Nephron (organoid): ENCODE data around the gene GCGR.

ENCODE experiments used
- H3K27ac Mint-ChIP-seq, 3 experiments: 2 replicates each; pipeline ENCODE4 v1.8.0; 2020; ENCODE audit warnings: mixed read lengths in 3 of 3, mild to moderate bottlenecking in 2 of 3, moderate library complexity in 1 of 3
- H3K27me3 Mint-ChIP-seq: 2 replicates; pipeline ENCODE4 v1.8.0; 2021; ENCODE audit warnings: low read depth, mild to moderate bottlenecking, moderate library complexity, mixed read lengths
- H3K36me3 Mint-ChIP-seq: 2 replicates; pipeline ENCODE4 v1.8.0; 2020; ENCODE audit warnings: low read depth, mixed read lengths
- H3K4me1 Mint-ChIP-seq: 2 replicates; pipeline ENCODE4 v1.8.0; 2020; ENCODE audit warnings: mixed read lengths
- H3K4me3 Mint-ChIP-seq, 3 experiments: 2 replicates each; pipeline ENCODE4 v1.8.0; 2020; ENCODE audit warnings: mild to moderate bottlenecking in 3 of 3, mixed read lengths in 3 of 3, moderate library complexity in 2 of 3
- H3K9me3 Mint-ChIP-seq: 2 replicates; pipeline ENCODE4 v1.8.0; 2020; ENCODE audit warnings: mixed read lengths
- CTCF ChIP-seq, 3 experiments: fragments of 200-600 bp; sonication (generic); IDR thresholded peaks; one replicate each; pipeline ENCODE4 v1.5.0; 2021; ENCODE audit warnings: antibody characterized with exemption in 3 of 3; ENCODE audit not compliant: unreplicated experiment in 3 of 3

GCGR gene

GRCh38 chr17:81845881-81846742 is 42.2 kb downstream of the GCGR start:
- no peaks in the 10 kb centered on the region for H3K9me3 Mint-ChIP-seq
- H3K4me3 Mint-ChIP-seq, result no peak overlapping the region
- TF ChIP-seq CTCF (IDR thresholded peaks at IDR 0.05; ENCODE audit: unreplicated experiment in 3 of 3), result no peak
- no peaks in the 10 kb centered on the region for H3K4me1 Mint-ChIP-seq
- peaks cover 25% of the 10 kb centered on the region for H3K36me3 Mint-ChIP-seq
- H3K27me3 Mint-ChIP-seq, result no peaks in the 10 kb centered on the region
- H3K27ac Mint-ChIP-seq, result no peak overlapping the region

GRCh38 chr17:81846743-81847689 is 43.1 kb downstream of the GCGR start:
- no peaks in the 10 kb centered on the region for H3K9me3 Mint-ChIP-seq
- H3K4me3 Mint-ChIP-seq, result no peak overlapping the region
- H3K27ac Mint-ChIP-seq, result no peak overlapping the region
- no peaks in the 10 kb centered on the region for H3K4me1 Mint-ChIP-seq
- TF ChIP-seq CTCF (IDR thresholded peaks at IDR 0.05; ENCODE audit: unreplicated experiment in 3 of 3), result no peak
- peaks cover 34% of the 10 kb centered on the region for H3K36me3 Mint-ChIP-seq
- no peaks in the 10 kb centered on the region for H3K27me3 Mint-ChIP-seq

GRCh38 chr17:81849457-81849856 is 45.5 kb downstream of the GCGR start:
- no peaks in the 10 kb centered on the region for H3K27me3 Mint-ChIP-seq
- no peaks in the 10 kb centered on the region for H3K9me3 Mint-ChIP-seq
- TF ChIP-seq CTCF (IDR thresholded peaks at IDR 0.05; ENCODE audit: unreplicated experiment in 3 of 3), result no peak
- no peak overlapping the region for H3K4me3 Mint-ChIP-seq
- H3K4me1 Mint-ChIP-seq, result no peaks in the 10 kb centered on the region
- no peak overlapping the region for H3K27ac Mint-ChIP-seq
- peaks cover 50% of the 10 kb centered on the region for H3K36me3 Mint-ChIP-seq

GRCh38 chr17:81851423-81851822 is 47.5 kb downstream of the GCGR start:
- H3K4me1 Mint-ChIP-seq, result no peaks in the 10 kb centered on the region
- no peak overlapping the region for H3K4me3 Mint-ChIP-seq
- no peak for TF ChIP-seq CTCF (IDR thresholded peaks at IDR 0.05; ENCODE audit: unreplicated experiment in 3 of 3)
- H3K36me3 Mint-ChIP-seq, result peaks cover 46% of the 10 kb centered on the region
- H3K27me3 Mint-ChIP-seq, result no peaks in the 10 kb centered on the region
- H3K27ac Mint-ChIP-seq, result no peak overlapping the region
- no peaks in the 10 kb centered on the region for H3K9me3 Mint-ChIP-seq

GRCh38 chr17:81852237-81852636 is 48.3 kb downstream of the GCGR start:
- no peak overlapping the region for H3K4me3 Mint-ChIP-seq
- H3K27ac Mint-ChIP-seq, result no peak overlapping the region
- no peak for TF ChIP-seq CTCF (IDR thresholded peaks at IDR 0.05; ENCODE audit: unreplicated experiment in 3 of 3)
- H3K27me3 Mint-ChIP-seq, result no peaks in the 10 kb centered on the region
- H3K36me3 Mint-ChIP-seq, result peaks cover 44% of the 10 kb centered on the region
- H3K9me3 Mint-ChIP-seq, result no peaks in the 10 kb centered on the region
- no peaks in the 10 kb centered on the region for H3K4me1 Mint-ChIP-seq
